ENCODE data around the gene ELP4.

The ELP4 gene

DNA sequence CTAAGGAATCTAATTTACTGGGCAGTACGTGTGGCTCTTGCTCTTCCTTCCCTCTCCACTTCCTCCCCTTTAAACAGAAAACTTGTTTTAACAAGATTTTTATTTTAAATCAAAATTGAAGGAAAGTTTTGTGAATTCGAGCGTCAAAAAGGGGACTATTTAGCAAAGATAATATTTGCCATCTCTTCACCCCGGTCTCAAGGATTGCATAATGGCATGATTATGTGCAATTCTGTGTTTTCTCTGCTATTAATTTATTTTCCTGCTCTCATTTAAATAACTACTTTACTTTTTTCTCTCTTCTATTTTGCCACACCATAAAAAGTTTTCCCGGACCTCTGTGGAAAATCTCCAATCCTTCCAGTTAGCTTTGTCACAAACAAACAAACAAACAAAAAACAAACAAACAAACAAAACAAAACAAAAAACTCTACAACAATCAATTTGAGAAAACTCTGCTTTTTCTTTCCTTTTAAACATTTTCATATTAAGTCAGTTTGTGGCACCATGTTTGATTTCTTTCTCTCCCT lies 311.7 kb downstream of the ELP4 start:
- DNase-seq = peak in 2 of 3 donors; percentile 8 to 22
- no peaks in the 10 kb centered on the region for H3K36me3 ChIP-seq (ENCODE audit: control insufficient read depth in 4 of 4, insufficient read depth in 4 of 4, low read length in 3 of 4)
- WGBS (ENCODE audit: insufficient coverage) = 0% methylated on average over 1 of the region's 5 CpGs
- CTCF ChIA-PET = interaction anchor here (1.0 to 3.6 kb wide), 2 partner anchors 11 to 12 kb away, joined by 3 to 19 read pairs; no protein-coding TSS in a partner anchor
- H3K27me3 ChIP-seq (replicated peaks in 2 of 5; ENCODE audit: control insufficient read depth in 4 of 5, insufficient read depth in 5 of 5, low read length in 4 of 5) = peaks cover 14 to 100% (median 70%) of the 10 kb centered on the region in 5 experiments
- peaks cover 0 to 24% (median 17%) of the 10 kb centered on the region in 4 experiments for H3K4me1 ChIP-seq (ENCODE audit: control extremely low read depth in 1 of 4, control insufficient read depth in 4 of 4, insufficient read depth in 4 of 4, low read length in 3 of 4)
- no peak overlapping the region for H3K27ac ChIP-seq (ENCODE audit: insufficient read depth in 1 of 2, low read depth in 1 of 2, low read length in 2 of 2, poor library complexity in 1 of 2, severe bottlenecking in 2 of 2)
- H3K9me3 ChIP-seq (ENCODE audit: control extremely low read depth in 1 of 5, control insufficient read depth in 4 of 5, insufficient read depth in 2 of 5, low read depth in 1 of 5, low read length in 4 of 5) = peaks cover 0 to 14% (median 0%) of the 10 kb centered on the region in 5 experiments
- H3K4me3 ChIP-seq (ENCODE audit: control insufficient read depth in 1 of 7, extremely low read depth in 1 of 7, insufficient read depth in 4 of 7, low read depth in 2 of 7, low read length in 6 of 7) = no peak overlapping the region
- POLR2A ChIA-PET = no interaction called here

- H3K27ac ChIP-seq (ENCODE audit: insufficient read depth in 1 of 2, low read depth in 1 of 2, low read length in 2 of 2, poor library complexity in 1 of 2, severe bottlenecking in 2 of 2) = no peak overlapping the region
- peaks cover 0 to 20% (median 15%) of the 10 kb centered on the region in 4 experiments for H3K4me1 ChIP-seq (ENCODE audit: control extremely low read depth in 1 of 4, control insufficient read depth in 4 of 4, insufficient read depth in 4 of 4, low read length in 3 of 4)
- H3K36me3 ChIP-seq (ENCODE audit: control insufficient read depth in 4 of 4, insufficient read depth in 4 of 4, low read length in 3 of 4) = no peaks in the 10 kb centered on the region
- DNase-seq = peak in 1 of 3 donors; percentile 9
- ChIA-PET POLR2A (interaction anchor here (0.5 kb wide), 1 partner anchor 14 kb away, joined by 3 read pairs; no protein-coding TSS in a partner anchor), CTCF (interaction anchor here (1.0 to 3.6 kb wide), 2 partner anchors 10 to 13 kb away, joined by 3 to 19 read pairs; no protein-coding TSS in a partner anchor)
- peaks cover 0 to 14% (median 0%) of the 10 kb centered on the region in 5 experiments for H3K9me3 ChIP-seq (ENCODE audit: control extremely low read depth in 1 of 5, control insufficient read depth in 4 of 5, insufficient read depth in 2 of 5, low read depth in 1 of 5, low read length in 4 of 5)
- 0% methylated on average over 1 of the region's 8 CpGs for WGBS (ENCODE audit: insufficient coverage)
- H3K27me3 ChIP-seq (replicated peaks in 2 of 5; ENCODE audit: control insufficient read depth in 4 of 5, insufficient read depth in 5 of 5, low read length in 4 of 5) = peaks cover 14 to 100% (median 75%) of the 10 kb centered on the region in 5 experiments
- H3K4me3 ChIP-seq (ENCODE audit: control insufficient read depth in 1 of 7, extremely low read depth in 1 of 7, insufficient read depth in 4 of 7, low read depth in 2 of 7, low read length in 6 of 7) = no peak overlapping the region
Observed at GRCh38 chr11:31821766-31822165, 312.2 kb downstream of the ELP4 start.

DNA sequence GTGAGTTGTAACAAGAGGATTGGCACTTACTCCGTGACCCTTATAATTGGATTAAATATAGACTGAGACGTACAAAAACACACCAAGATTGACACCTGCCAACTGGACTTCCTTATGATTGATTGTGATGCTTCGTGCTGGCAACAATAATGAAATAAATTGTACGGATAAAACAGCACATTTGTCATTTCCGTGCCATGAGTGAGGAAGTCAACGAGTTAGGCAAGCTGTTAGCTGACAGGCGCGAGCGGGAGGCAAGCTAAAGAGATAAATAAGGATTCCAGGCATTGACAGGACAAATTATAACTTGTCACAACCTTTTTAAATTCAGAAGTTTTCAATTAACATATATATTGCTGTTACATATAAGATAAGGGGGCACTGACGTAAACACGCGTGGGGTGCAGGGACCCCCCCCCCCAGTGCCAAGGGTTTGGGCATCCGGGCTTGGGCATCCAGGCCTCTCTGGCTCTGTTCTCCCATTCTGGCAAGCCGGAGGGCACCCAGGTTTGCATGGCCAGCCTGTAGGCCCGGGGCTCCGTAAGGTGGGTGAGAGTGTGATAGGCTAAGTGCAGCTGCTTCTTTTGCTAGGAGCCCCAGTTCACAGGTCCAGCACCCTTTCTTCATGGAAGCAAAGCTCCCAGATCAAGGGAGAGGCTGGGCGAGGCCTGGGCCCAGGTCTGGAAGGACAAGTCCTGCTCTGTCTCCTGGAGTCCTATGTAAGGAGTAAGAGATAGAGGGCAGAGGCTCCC lies 312.8 kb downstream of the ELP4 start:
- CTCF ChIA-PET = interaction anchor here (0.6 to 3.6 kb wide), 5 partner anchors 9 to 1230 kb away, joined by 3 to 19 read pairs (median 5); no protein-coding TSS in a partner anchor
- H3K9me3 ChIP-seq (ENCODE audit: control extremely low read depth in 1 of 5, control insufficient read depth in 4 of 5, insufficient read depth in 2 of 5, low read depth in 1 of 5, low read length in 4 of 5) = peaks cover 0 to 9% (median 0%) of the 10 kb centered on the region in 5 experiments
- peak in 1 of 3 donors; percentile 15 for DNase-seq
- no peaks in the 10 kb centered on the region for H3K36me3 ChIP-seq (ENCODE audit: control insufficient read depth in 4 of 4, insufficient read depth in 4 of 4, low read length in 3 of 4)
- H3K4me3 ChIP-seq (ENCODE audit: control insufficient read depth in 1 of 7, extremely low read depth in 1 of 7, insufficient read depth in 4 of 7, low read depth in 2 of 7, low read length in 6 of 7) = no peak overlapping the region
- peaks cover 14 to 100% (median 77%) of the 10 kb centered on the region in 5 experiments for H3K27me3 ChIP-seq (replicated peaks in 2 of 5; ENCODE audit: control insufficient read depth in 4 of 5, insufficient read depth in 5 of 5, low read length in 4 of 5)
- POLR2A ChIA-PET = interaction anchor here (0.5 kb wide), 1 partner anchor 14 kb away, joined by 3 read pairs; no protein-coding TSS in a partner anchor
- WGBS (ENCODE audit: insufficient coverage) = 15% methylated on average over 6 of the region's 17 CpGs
- no peak overlapping the region for H3K27ac ChIP-seq (ENCODE audit: insufficient read depth in 1 of 2, low read depth in 1 of 2, low read length in 2 of 2, poor library complexity in 1 of 2, severe bottlenecking in 2 of 2)
- H3K4me1 ChIP-seq (ENCODE audit: control extremely low read depth in 1 of 4, control insufficient read depth in 4 of 4, insufficient read depth in 4 of 4, low read length in 3 of 4) = peaks cover 0 to 17% (median 10%) of the 10 kb centered on the region in 4 experiments

DNA sequence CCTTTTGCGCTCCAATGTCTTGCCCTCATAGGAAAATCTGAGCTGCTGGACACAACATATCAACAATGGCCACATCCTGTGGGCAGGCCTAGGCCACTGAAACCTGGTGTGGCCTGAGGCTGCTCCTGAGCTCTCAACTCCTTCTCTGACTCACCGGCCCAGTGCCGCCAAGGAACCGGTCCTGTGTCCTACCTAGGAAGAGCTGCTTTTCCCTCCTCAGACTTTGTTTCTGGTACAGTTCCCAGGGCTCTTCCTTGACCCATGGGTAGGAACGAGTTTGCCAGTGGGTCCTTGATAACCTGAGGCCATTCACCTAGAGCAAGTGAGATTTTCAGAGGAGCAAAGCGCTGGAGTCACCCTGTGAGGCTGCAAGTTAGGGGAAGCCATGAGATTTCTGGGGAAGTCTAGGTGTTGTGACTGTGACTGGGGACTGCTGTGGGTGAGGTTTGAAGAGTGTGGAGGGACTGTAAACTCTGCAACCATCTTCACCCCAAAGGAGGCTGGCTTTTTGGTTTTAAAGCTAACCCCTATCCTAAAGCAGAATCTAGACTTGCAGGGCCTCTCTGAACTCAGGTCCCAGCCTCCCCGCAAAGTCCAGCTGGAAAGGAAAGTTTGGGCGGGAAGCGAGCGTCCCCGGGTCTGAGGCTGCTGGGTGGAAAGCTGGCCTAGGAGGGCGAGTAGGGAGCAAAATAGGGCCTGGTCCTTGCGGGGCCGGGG lies 313.5 kb downstream of the ELP4 start:
- H3K9me3 ChIP-seq (ENCODE audit: control extremely low read depth in 1 of 5, control insufficient read depth in 4 of 5, insufficient read depth in 2 of 5, low read depth in 1 of 5, low read length in 4 of 5) = peaks cover 0 to 10% (median 0%) of the 10 kb centered on the region in 5 experiments
- CTCF ChIA-PET = interaction anchor here (0.6 to 2.0 kb wide), 5 partner anchors 8 to 1229 kb away, joined by 3 to 14 read pairs (median 4); no protein-coding TSS in a partner anchor
- H3K4me1 ChIP-seq (ENCODE audit: control extremely low read depth in 1 of 4, control insufficient read depth in 4 of 4, insufficient read depth in 4 of 4, low read length in 3 of 4) = peaks cover 0 to 11% (median 3%) of the 10 kb centered on the region in 4 experiments
- WGBS (ENCODE audit: insufficient coverage) = 28% methylated on average over 8 of the region's 14 CpGs
- no peak overlapping the region for H3K27ac ChIP-seq (ENCODE audit: insufficient read depth in 1 of 2, low read depth in 1 of 2, low read length in 2 of 2, poor library complexity in 1 of 2, severe bottlenecking in 2 of 2)
- H3K27me3 ChIP-seq (replicated peaks in 2 of 5; ENCODE audit: control insufficient read depth in 4 of 5, insufficient read depth in 5 of 5, low read length in 4 of 5) = peaks cover 14 to 100% (median 83%) of the 10 kb centered on the region in 5 experiments
- POLR2A ChIA-PET = no interaction called here
- no peak overlapping the region for H3K4me3 ChIP-seq (ENCODE audit: control insufficient read depth in 1 of 7, extremely low read depth in 1 of 7, insufficient read depth in 4 of 7, low read depth in 2 of 7, low read length in 6 of 7)
- no peaks in the 10 kb centered on the region for H3K36me3 ChIP-seq (ENCODE audit: control insufficient read depth in 4 of 4, insufficient read depth in 4 of 4, low read length in 3 of 4)
- peak in 1 of 3 donors; percentile 8 for DNase-seq

DNA sequence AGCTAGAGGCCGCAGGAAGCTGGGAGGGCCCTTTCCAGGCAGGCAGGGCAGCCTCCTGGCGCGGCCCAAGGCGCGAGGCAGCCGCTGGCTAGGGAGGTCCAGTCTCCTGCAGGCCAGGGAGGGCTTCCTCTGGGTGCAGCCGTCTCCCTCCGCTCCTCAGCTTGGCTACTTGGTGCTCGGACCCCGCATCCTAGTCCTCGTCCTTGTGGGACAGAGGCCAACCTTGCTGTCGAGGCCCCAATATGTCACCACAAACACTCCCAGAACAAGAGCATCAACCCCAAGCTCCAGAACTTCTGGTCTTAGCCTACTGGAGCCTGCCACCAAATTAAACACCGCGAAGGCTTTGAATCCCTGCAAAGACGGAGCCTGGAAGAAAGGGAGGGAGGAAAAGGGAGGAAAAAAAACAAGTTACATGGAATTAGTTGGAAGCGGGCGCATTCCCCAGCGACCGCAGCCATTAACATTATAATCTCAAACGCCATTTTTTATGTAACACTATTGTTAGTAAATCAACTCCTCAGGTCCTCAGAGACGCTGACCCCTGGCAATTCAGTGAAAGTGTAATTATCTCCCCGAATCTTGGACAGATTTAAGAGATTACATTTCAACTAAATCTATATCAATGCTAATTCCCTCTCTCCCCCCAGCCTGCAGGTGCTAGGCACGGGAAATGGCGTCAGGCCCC lies 314.2 kb downstream of the ELP4 start:
- Histone ChIP-seq H3K9me3 (ENCODE audit: control extremely low read depth in 1 of 5, control insufficient read depth in 4 of 5, insufficient read depth in 2 of 5, low read depth in 1 of 5, low read length in 4 of 5) (peaks cover 0 to 8% (median 0%) of the 10 kb centered on the region in 5 experiments), H3K4me1 (ENCODE audit: control extremely low read depth in 1 of 4, control insufficient read depth in 4 of 4, insufficient read depth in 4 of 4, low read length in 3 of 4) (peaks cover 0 to 9% (median 2%) of the 10 kb centered on the region in 4 experiments), H3K27me3 (replicated peaks in 2 of 5; ENCODE audit: control insufficient read depth in 4 of 5, insufficient read depth in 5 of 5, low read length in 4 of 5) (peaks cover 14 to 99% (median 79%) of the 10 kb centered on the region in 5 experiments), H3K36me3 (ENCODE audit: control insufficient read depth in 4 of 4, insufficient read depth in 4 of 4, low read length in 3 of 4) (no peaks in the 10 kb centered on the region), H3K27ac (ENCODE audit: insufficient read depth in 1 of 2, low read depth in 1 of 2, low read length in 2 of 2, poor library complexity in 1 of 2, severe bottlenecking in 2 of 2) (no peak overlapping the region), H3K4me3 (ENCODE audit: control insufficient read depth in 1 of 7, extremely low read depth in 1 of 7, insufficient read depth in 4 of 7, low read depth in 2 of 7, low read length in 6 of 7) (no peak overlapping the region)
- 2% methylated on average over 7 of the region's 24 CpGs for WGBS (ENCODE audit: insufficient coverage)
- CTCF ChIA-PET = interaction anchor here (0.9 to 2.0 kb wide), 4 partner anchors 9 to 352 kb away, joined by 4 to 14 read pairs (median 4); no protein-coding TSS in a partner anchor
- POLR2A ChIA-PET = interaction anchor here (0.6 kb wide), 1 partner anchor 383 kb away, joined by 5 read pairs; no protein-coding TSS in a partner anchor
- DNase-seq = peak in 1 of 3 donors; percentile 4

DNA sequence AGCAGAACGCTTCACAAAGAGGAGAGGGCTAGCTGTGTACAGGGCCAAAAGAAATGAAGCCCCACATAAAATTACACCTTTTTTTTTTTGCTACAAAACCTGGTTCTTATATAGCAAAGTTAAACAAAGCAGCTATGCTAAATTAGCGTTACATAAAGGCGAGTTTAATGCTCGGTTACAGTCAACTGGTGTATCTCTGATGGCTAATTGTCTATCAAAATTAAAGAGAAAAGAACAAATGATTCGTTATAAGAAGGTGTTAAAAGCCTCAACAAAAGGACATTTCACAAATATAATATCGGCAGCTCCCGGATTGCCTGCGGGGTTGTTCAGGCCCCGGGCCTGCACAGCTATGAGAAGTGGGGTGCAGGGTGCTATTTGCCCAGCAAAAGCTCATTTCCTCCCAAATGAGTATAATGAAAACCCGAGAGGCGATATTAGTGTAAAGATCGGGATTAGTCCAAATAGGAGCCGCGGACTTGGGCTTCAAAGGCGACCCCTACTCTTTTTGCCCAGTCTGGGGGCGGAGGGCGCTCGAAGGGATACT lies 314.8 kb downstream of the ELP4 start:
- POLR2A ChIA-PET = interaction anchor here (0.6 kb wide), 1 partner anchor 382 kb away, joined by 5 read pairs; no protein-coding TSS in a partner anchor
- DNase-seq = peak in 1 of 3 donors; percentile 6
- H3K4me3 ChIP-seq (ENCODE audit: control insufficient read depth in 1 of 7, extremely low read depth in 1 of 7, insufficient read depth in 4 of 7, low read depth in 2 of 7, low read length in 6 of 7) = no peak overlapping the region
- WGBS (ENCODE audit: insufficient coverage) = 6% methylated on average over 11 of the region's 18 CpGs
- peaks cover 0 to 9% (median 2%) of the 10 kb centered on the region in 4 experiments for H3K4me1 ChIP-seq (ENCODE audit: control extremely low read depth in 1 of 4, control insufficient read depth in 4 of 4, insufficient read depth in 4 of 4, low read length in 3 of 4)
- no peaks in the 10 kb centered on the region for H3K36me3 ChIP-seq (ENCODE audit: control insufficient read depth in 4 of 4, insufficient read depth in 4 of 4, low read length in 3 of 4)
- CTCF ChIA-PET = interaction anchor here (0.9 to 2.0 kb wide), 4 partner anchors 9 to 351 kb away, joined by 4 to 14 read pairs (median 4); no protein-coding TSS in a partner anchor
- H3K27me3 ChIP-seq (replicated peaks in 2 of 5; ENCODE audit: control insufficient read depth in 4 of 5, insufficient read depth in 5 of 5, low read length in 4 of 5) = peaks cover 15 to 99% (median 78%) of the 10 kb centered on the region in 5 experiments
- H3K27ac ChIP-seq (ENCODE audit: insufficient read depth in 1 of 2, low read depth in 1 of 2, low read length in 2 of 2, poor library complexity in 1 of 2, severe bottlenecking in 2 of 2) = no peak overlapping the region
- peaks cover 0 to 8% (median 0%) of the 10 kb centered on the region in 5 experiments for H3K9me3 ChIP-seq (ENCODE audit: control extremely low read depth in 1 of 5, control insufficient read depth in 4 of 5, insufficient read depth in 2 of 5, low read depth in 1 of 5, low read length in 4 of 5)
